Adrenal gland (tissue), 19 donors: Measurements from ENCODE around the gene PWP1. TPM values are rescaled to one million over a fixed set of nuclear protein-coding genes. Genes with fewer than 3 reads are reported as not detected.

Experiments used
- DNase-seq, 7 donors: peaks; one replicate each; pipeline ENCODE4 v3.0.0-alpha.2; 2019 to 2020
- H3K27ac ChIP-seq, 5 donors: fragments of 200-600 bp; sonication (generic) in 4 of 5; 1 replicate in 3 of 5; 2 replicates in 2 of 5; pipeline versions ENCODE4 v1.5.1 to v1.8.0; 2016 to 2020; ENCODE audit warnings: mild to moderate bottlenecking in 1 of 5
- H3K27me3 ChIP-seq: fragments of 200-600 bp; 2 replicates; pipeline ENCODE4 v1.8.0; 2021
- H3K36me3 ChIP-seq, 2 donors: fragments of 200-600 bp; replicated peaks in 1 of 2; 1 replicate in 1 of 2; 2 replicates in 1 of 2; pipeline versions ENCODE4 v1.5.1 to v1.8.0; 2018 to 2022
- H3K4me1 ChIP-seq, 2 donors: fragments of 200-600 bp; replicated peaks in 1 of 2; 1 replicate in 1 of 2; 2 replicates in 1 of 2; pipeline versions ENCODE4 v1.5.1 to v1.8.0; 2018 to 2021
- H3K4me3 ChIP-seq, 4 donors: fragments of 200-600 bp; sonication (generic) in 3 of 4; one replicate each; pipeline ENCODE4 v1.5.1; 2016 to 2018
- H3K9me3 ChIP-seq, 3 donors: fragments of 200-600 bp; sonication (generic) in 1 of 3; replicated peaks in 1 of 3; 1 replicate in 2 of 3; 2 replicates in 1 of 3; pipeline versions ENCODE4 v1.5.1 to v1.8.0; 2016 to 2021
- POLR2A ChIP-seq, 2 donors: fragments of 450-650 bp; IDR thresholded peaks; one replicate each; pipeline ENCODE4 v1.6.1; 2017; ENCODE audit warnings: antibody characterized with exemption in 2 of 2, mild to moderate bottlenecking in 2 of 2, moderate library complexity in 1 of 2
- WGBS, 4 donors: extraction: QIAGEN DNeasy Blood & Tissue Kit in 2 of 4; methylation state at CpG; one replicate each; pipeline versions ENCODE4 v1.1.5 to v1.1.7; 2013 to 2017; 5-methylcytosine and 5-hydroxymethylcytosine counted together
- intact Hi-C, 2 donors: fragments of 100-400 bp; cut with DNase I; formaldehyde crosslinking; loops; one replicate each; pipeline versions ENCODE4 v1.14.1 to v1.15.0; 2022 to 2023
- long read RNA-seq, 10 donors: library from polyadenylated mRNA in 3 of 10; unstranded in 2 of 10; stranded (forward) in 1 of 10; transcript quantifications; one replicate each; pipeline ENCODE4 v2.0.0 and lab custom pipeline, GENCODE V29; 2021 to 2026
- polyA plus RNA-seq, 3 donors: library from polyadenylated mRNA; stranded (reverse); fragments of 200-250 nt in 2 of 3; fragments of 350-450 nt in 1 of 3; fragmentation: Illumina TruSeq in 1 of 3; extraction: RNeasy Lipid Tissue Mini Kit (QIAGEN cat#74804) in 1 of 3; gene quantifications; one replicate each; pipeline ENCODE4 v1.2.3, GENCODE V29; 2013 to 2014
- total RNA-seq, 9 donors: library from RNA; depleted of rRNA in 4 of 9; stranded (reverse); fragments of >200 nt in 4 of 9; fragments of 120-200 nt in 1 of 9; fragmentation: NEBNext Ultra II Directional in 1 of 9; extraction: Animal tissue kit (Norgen Biotek cat#: 25700) in 1 of 9; gene quantifications; one replicate each; pipeline versions ENCODE4 v1.1.0 to v1.2.4, GENCODE V29; 2013 to 2023
- TF ChIP-seq, protein P1 (sequence below), 6 experiments: fragments of 450-650 bp in 4 of 6; fragments of 200-600 bp in 2 of 6; sonication (generic) in 1 of 6; IDR thresholded peaks; 1 replicate in 5 of 6; 2 replicates in 1 of 6; pipeline versions ENCODE4 v1.5.1 to v1.8.0; 2016 to 2021; ENCODE audit warnings: antibody characterized with exemption in 6 of 6, mild to moderate bottlenecking in 2 of 6, moderate library complexity in 1 of 6
- donor health status: healthy with polysubstance abuse.
- donor health status: Bipolar disorder and iron deficiency.
- donor health status: DM: yes; HTN: yes; CAD: no.
- donor health status: DM: no; HTN: no; CAD: no.
- donor health status: DM: no; HTN: no; CAD: no.
- donor health status: DM: yes; HTN: yes; CAD: no.

PWP1 gene
- total RNA-seq (10 to 100 TPM; 21.3 to 87.6 (median 27.4) TPM), polyA plus RNA-seq (10 to 100 TPM; 15.8 to 55.4 (median 17.3) TPM)
- long read RNA-seq, donor 1, transcript PWP1-201 (15 exons, 2,621 nt) = major isoform, 9 of 9 reads
- long read RNA-seq, donor 1, partial matches to known transcripts = 0 of 9 reads
- long read RNA-seq, donor 1, other reads (novel, unspliced or antisense) = 0 of 9 reads
- long read RNA-seq, donor 2, transcript PWP1-201 (15 exons, 2,621 nt) = major isoform, 11 of 11 reads
- long read RNA-seq, donor 2, partial matches to known transcripts = 0 of 11 reads
- long read RNA-seq, donor 2, other reads (novel, unspliced or antisense) = 0 of 11 reads
- long read RNA-seq, donor 3, transcript PWP1-201 (15 exons, 2,621 nt) = major isoform, 5 of 5 reads
- long read RNA-seq, donor 3, partial matches to known transcripts = 0 of 5 reads
- long read RNA-seq, donor 3, other reads (novel, unspliced or antisense) = 0 of 5 reads
- long read RNA-seq, donor 4, transcript PWP1-201 (15 exons, 2,621 nt) = major isoform, 10 of 39 reads
- long read RNA-seq, donor 4, partial matches to known transcripts = 29 of 39 reads
- long read RNA-seq, donor 4, other reads (novel, unspliced or antisense) = 0 of 39 reads
- long read RNA-seq, donor 5, transcript PWP1-201 (15 exons, 2,621 nt) = major isoform, 48 of 53 reads
- long read RNA-seq, donor 5, partial matches to known transcripts = 2 of 53 reads
- long read RNA-seq, donor 5, other reads (novel, unspliced or antisense) = 3 of 53 reads
- long read RNA-seq, donor 6, transcript PWP1-201 (15 exons, 2,621 nt) = major isoform, 6 of 37 reads
- long read RNA-seq, donor 6, partial matches to known transcripts = 26 of 37 reads
- long read RNA-seq, donor 6, other reads (novel, unspliced or antisense) = 5 of 37 reads
- long read RNA-seq, donor 7, partial matches to known transcripts = 0 of 4 reads
- long read RNA-seq, donor 7, other reads (novel, unspliced or antisense) = 0 of 4 reads
- long read RNA-seq, donor 8, transcript PWP1-201 (15 exons, 2,621 nt) = major isoform, 14 of 14 reads
- long read RNA-seq, donor 8, partial matches to known transcripts = 0 of 14 reads
- long read RNA-seq, donor 8, other reads (novel, unspliced or antisense) = 0 of 14 reads
- long read RNA-seq, donor 9, transcript PWP1-201 (15 exons, 2,621 nt) = major isoform, 5 of 5 reads
- long read RNA-seq, donor 9, partial matches to known transcripts = 0 of 5 reads
- long read RNA-seq, donor 9, other reads (novel, unspliced or antisense) = 0 of 5 reads
- long read RNA-seq, donor 10, partial matches to known transcripts = 0 of 4 reads
- long read RNA-seq, donor 10, other reads (novel, unspliced or antisense) = 0 of 4 reads

DNA sequence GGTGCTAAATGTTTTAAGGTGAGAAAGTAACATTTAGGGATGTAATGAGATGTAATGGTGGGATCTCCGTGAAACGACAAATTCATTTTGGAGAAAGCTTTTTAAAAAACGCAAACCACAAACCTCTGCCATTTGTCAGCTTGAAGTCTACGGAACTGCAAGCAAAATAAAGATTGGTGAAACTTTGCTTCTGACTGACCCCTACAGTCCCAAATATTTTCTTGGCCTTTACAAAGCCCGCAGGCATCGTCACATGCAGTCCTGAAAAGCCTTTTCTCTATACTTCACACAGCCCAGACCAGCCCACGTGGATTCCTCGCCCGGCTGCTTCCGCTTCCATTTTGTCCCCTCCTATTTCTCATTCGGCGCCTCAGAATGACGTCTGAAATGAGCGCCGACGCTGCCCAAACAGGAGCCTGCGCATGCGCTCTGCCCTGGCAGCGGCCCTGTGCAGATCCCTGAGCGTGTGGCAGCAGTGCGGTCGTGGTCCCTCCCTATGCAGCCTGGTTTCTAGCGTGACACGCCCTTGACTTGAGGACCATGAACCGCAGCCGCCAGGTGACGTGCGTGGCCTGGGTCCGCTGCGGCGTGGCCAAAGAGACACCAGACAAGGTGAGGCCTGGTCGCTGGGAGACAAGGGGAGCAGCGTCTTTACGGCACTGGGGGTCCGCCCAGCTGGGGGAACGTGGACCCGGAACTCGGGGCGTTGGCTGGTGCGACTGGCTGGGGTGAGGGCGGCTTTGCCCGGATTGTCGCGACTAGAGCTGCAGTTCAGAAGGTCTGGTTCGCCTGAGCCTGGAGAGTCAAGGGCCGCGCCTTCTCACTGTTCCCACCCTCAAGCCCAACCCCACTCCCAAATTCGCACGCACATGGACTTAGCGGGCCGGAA is at the start of gene PWP1:
Gene PWP1, plus strand, starts transcription at position 440 of the 889 bp plus-strand sequence. Its CDS starts 101 bp downstream, at position 541.
- 0 to 1% (median 0%) methylated on average over 17 to 51 of the region's 51 CpGs for WGBS, 4 donors
- H3K9me3 ChIP-seq = no peaks in the 10 kb centered on the region
- H3K27ac ChIP-seq = peak within 1 kb of the TSS in 4 of 5 donors; percentile 46 to 79 (median 69)
- H3K4me3 ChIP-seq = peak within 1 kb of the TSS; percentile 24 to 98 (median 74)
- intact Hi-C loops = no loop called here
- H3K27me3 ChIP-seq = no peaks in the 10 kb centered on the region
- H3K36me3 ChIP-seq = peaks cover 0 to 25% of the 10 kb centered on the region in 2 donors
- peak; percentile 93 to 98 (median 95) for DNase-seq
- TF ChIP-seq, protein P1, sequence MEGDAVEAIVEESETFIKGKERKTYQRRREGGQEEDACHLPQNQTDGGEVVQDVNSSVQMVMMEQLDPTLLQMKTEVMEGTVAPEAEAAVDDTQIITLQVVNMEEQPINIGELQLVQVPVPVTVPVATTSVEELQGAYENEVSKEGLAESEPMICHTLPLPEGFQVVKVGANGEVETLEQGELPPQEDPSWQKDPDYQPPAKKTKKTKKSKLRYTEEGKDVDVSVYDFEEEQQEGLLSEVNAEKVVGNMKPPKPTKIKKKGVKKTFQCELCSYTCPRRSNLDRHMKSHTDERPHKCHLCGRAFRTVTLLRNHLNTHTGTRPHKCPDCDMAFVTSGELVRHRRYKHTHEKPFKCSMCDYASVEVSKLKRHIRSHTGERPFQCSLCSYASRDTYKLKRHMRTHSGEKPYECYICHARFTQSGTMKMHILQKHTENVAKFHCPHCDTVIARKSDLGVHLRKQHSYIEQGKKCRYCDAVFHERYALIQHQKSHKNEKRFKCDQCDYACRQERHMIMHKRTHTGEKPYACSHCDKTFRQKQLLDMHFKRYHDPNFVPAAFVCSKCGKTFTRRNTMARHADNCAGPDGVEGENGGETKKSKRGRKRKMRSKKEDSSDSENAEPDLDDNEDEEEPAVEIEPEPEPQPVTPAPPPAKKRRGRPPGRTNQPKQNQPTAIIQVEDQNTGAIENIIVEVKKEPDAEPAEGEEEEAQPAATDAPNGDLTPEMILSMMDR (IDR thresholded peaks at IDR 0.05) = no peak
- peak; percentile 50 to 83 for TF ChIP-seq POLR2A (IDR thresholded peaks at IDR 0.05)
- H3K4me1 ChIP-seq = peaks cover 10 to 21% of the 10 kb centered on the region in 2 donors

DNA sequence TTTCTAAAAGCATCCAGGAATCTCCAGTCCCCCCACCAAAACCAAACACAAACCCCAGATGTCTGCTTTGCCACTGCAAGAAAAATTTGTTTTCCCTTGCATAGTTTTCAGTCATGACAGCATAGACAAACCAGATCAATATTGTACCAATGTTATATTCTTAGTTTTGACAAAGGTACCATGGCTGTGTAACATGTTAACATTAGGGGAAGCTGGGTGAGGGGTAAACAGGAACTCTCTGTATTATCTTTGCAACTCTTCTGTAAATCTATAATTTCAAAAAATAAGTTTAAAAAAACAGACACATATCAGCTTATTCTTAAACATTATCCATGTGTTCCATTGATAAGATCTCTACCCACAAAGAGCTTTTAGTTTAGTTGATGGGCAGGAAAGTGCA is 44.4 kb upstream of the PWP1 start:
- Histone ChIP-seq H3K4me3 (no peak overlapping the region), H3K9me3 (no peaks in the 10 kb centered on the region), H3K27ac (no peak overlapping the region), H3K36me3 (no peaks in the 10 kb centered on the region), H3K4me1 (no peaks in the 10 kb centered on the region), H3K27me3 (no peaks in the 10 kb centered on the region)
- TF ChIP-seq, protein P1 (IDR thresholded peaks at IDR 0.05) = no peak
- intact Hi-C loops = no loop called here
- no peak for DNase-seq

DNA sequence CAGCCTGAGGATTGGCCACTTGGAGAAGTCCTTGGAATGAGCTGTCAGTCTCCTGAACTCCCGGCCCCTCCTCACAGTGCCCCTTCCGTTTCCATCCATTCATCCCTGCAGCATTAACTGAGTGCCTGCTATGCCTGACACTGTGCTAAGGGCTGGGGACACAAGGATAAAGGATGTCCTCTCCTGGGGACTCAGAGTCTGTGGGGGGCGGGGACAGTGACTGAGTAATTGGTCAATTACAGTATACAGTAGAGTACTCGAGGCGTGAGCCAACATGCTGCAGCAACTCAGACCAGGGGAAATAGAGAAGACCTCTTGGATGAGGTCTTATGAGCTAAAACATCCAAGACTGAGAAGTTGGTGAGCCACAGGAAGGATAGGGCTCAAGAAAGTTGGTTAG is 43.4 kb upstream of the PWP1 start:
- whole genome bisulfite sequencing, 4 donors = 81 to 88% (median 85%) methylated on average over 5 of the region's 5 CpGs
- Histone ChIP-seq H3K27ac (no peak overlapping the region), H3K36me3 (no peaks in the 10 kb centered on the region), H3K4me1 (no peaks in the 10 kb centered on the region), H3K9me3 (no peaks in the 10 kb centered on the region), H3K4me3 (no peak overlapping the region), H3K27me3 (no peaks in the 10 kb centered on the region)
- intact Hi-C loops = no loop called here
- no peak for DNase-seq
- TF ChIP-seq, protein P1 (IDR thresholded peaks at IDR 0.05) = no peak
- TF ChIP-seq POLR2A (IDR thresholded peaks at IDR 0.05) = no peak
